Measurements from ENCODE around the gene MTHFD1L. TPM values are rescaled to one million over a fixed set of nuclear protein-coding genes. Genes with fewer than 3 reads are reported as not detected.

Gene MTHFD1L
- total RNA-seq, 2 donors from 2014 or later, result 9.2 to 23.3 TPM

DNA sequence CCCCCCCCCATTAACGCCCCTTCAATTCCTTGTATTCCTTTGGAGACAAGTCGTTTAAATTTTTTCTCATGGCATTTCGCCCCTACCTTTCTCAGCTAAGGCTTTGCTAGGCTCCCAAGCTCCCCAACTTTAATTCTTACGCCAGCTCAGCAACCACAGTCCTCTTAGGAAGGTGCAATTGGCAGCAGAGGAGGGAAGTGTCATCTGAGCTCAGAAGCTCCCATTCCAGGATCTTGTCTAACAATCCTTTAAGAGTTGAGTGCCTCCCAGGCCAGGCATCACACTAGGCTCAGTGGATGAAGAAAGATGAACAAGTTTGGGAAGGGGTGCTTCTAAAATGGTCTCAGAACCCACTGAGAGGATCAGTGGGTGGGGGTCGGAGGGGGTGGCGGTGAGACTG is 243.0 kb downstream of the MTHFD1L start:
- Histone ChIP-seq H3K9ac (ENCODE audit: low read depth in 2 of 2, low read length in 2 of 2) (no peak overlapping the region), H3K9me3 (no peaks in the 10 kb centered on the region), H3K27ac (no peak overlapping the region), H3K36me3 (no peaks in the 10 kb centered on the region), H3K4me3 (no peak overlapping the region), H3K4me1 (no peaks in the 10 kb centered on the region), H3K27me3 (no peaks in the 10 kb centered on the region)
- TF ChIP-seq, protein P1, sequence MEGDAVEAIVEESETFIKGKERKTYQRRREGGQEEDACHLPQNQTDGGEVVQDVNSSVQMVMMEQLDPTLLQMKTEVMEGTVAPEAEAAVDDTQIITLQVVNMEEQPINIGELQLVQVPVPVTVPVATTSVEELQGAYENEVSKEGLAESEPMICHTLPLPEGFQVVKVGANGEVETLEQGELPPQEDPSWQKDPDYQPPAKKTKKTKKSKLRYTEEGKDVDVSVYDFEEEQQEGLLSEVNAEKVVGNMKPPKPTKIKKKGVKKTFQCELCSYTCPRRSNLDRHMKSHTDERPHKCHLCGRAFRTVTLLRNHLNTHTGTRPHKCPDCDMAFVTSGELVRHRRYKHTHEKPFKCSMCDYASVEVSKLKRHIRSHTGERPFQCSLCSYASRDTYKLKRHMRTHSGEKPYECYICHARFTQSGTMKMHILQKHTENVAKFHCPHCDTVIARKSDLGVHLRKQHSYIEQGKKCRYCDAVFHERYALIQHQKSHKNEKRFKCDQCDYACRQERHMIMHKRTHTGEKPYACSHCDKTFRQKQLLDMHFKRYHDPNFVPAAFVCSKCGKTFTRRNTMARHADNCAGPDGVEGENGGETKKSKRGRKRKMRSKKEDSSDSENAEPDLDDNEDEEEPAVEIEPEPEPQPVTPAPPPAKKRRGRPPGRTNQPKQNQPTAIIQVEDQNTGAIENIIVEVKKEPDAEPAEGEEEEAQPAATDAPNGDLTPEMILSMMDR (IDR thresholded peaks at IDR 0.05), result no peak
- intact Hi-C loops (cut with DNase I), result no loop called here
- DNase-seq, result no peak

DNA sequence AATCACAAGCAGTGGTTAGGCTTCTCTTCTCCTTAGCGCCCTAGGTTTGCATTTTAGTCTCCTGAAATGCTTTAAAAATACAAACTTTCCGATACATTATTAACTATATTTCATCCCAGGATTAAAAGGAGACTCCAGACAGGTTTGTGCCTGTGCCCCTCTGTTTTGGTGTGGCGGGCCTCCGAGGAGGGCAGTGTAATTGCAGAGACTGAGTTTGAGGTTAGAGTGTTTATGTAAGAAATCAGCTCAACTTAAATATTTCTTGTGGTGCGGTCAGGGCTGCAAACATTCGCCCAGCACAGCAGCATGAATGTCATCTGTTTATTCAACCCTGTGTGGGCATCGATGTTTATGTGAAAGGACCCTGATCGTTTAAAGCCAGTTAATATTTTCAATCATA is 243.9 kb downstream of the MTHFD1L start:
- H3K4me3 ChIP-seq, result no peak overlapping the region
- no peak for DNase-seq
- H3K9me3 ChIP-seq, result no peaks in the 10 kb centered on the region
- no peaks in the 10 kb centered on the region for H3K36me3 ChIP-seq
- H3K9ac ChIP-seq (ENCODE audit: low read depth in 2 of 2, low read length in 2 of 2), result no peak overlapping the region
- no peaks in the 10 kb centered on the region for H3K4me1 ChIP-seq
- H3K27ac ChIP-seq, result no peak overlapping the region
- no peaks in the 10 kb centered on the region for H3K27me3 ChIP-seq
- TF ChIP-seq, protein P1 (IDR thresholded peaks at IDR 0.05), result no peak
- intact Hi-C loops (cut with DNase I), result no loop called here

DNA sequence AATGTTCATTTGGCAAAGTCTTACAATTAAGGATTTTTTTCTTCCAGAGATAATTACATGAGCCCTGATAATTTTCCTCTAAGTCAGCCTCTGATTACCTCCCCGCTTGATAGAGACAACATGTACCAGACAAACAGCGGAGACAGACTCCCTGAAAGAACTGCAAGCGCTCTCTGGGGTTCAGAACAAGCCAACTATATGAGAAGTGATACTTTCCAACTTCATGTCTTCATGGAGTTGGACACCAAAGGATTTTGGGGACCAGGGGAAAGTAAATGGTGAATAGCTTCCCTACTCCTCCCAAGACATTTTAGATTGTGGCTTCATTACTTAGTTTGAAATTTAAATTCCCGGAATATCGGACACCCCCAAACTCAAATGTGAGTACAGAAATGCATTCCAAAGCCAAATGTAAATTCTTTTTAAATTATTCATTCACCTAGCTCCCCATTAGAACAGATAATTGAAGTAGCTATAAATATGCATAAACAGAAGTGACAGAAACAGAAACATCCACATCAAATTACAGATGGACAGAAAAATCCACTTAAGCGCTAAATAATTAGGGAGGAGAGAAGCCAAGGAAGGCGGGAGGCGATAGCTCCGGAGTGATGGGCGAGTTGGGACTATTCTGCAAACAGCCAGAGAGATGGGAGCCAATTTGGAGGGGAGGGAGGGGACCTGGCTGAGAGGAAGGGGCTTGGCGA is 244.5 kb downstream of the MTHFD1L start:
- Histone ChIP-seq H3K4me1 (no peaks in the 10 kb centered on the region), H3K4me3 (no peak overlapping the region), H3K9ac (ENCODE audit: low read depth in 2 of 2, low read length in 2 of 2) (no peak overlapping the region), H3K27me3 (no peaks in the 10 kb centered on the region), H3K27ac (no peak overlapping the region), H3K9me3 (no peaks in the 10 kb centered on the region), H3K36me3 (no peaks in the 10 kb centered on the region)
- no peak for DNase-seq
- intact Hi-C loops (cut with DNase I), result no loop called here
- TF ChIP-seq, protein P1 (IDR thresholded peaks at IDR 0.05), result no peak

DNA sequence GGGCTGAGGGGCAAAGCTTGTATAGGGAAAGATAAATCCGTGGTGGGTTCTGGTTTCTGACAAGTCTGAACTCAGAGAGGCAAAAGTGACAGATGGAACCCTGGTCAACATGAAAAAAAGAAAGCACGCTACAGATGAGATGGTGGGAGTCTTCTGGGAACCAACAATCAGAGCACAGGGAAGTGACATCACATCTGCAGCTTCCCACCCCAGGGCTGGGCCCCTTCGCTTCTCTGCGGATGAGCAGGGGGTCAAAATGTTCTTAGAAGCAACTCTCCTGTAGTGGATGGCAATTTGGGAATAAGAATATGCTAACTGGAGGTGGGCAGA is 245.0 kb downstream of the MTHFD1L start:
- no peak overlapping the region for H3K9ac ChIP-seq (ENCODE audit: low read depth in 2 of 2, low read length in 2 of 2)
- TF ChIP-seq, protein P1 (IDR thresholded peaks at IDR 0.05), result no peak
- no peaks in the 10 kb centered on the region for H3K9me3 ChIP-seq
- intact Hi-C loops (cut with DNase I), result no loop called here
- H3K4me1 ChIP-seq, result no peaks in the 10 kb centered on the region
- no peak overlapping the region for H3K27ac ChIP-seq
- H3K36me3 ChIP-seq, result no peaks in the 10 kb centered on the region
- no peak for DNase-seq
- H3K27me3 ChIP-seq, result no peaks in the 10 kb centered on the region
- no peak overlapping the region for H3K4me3 ChIP-seq

DNA sequence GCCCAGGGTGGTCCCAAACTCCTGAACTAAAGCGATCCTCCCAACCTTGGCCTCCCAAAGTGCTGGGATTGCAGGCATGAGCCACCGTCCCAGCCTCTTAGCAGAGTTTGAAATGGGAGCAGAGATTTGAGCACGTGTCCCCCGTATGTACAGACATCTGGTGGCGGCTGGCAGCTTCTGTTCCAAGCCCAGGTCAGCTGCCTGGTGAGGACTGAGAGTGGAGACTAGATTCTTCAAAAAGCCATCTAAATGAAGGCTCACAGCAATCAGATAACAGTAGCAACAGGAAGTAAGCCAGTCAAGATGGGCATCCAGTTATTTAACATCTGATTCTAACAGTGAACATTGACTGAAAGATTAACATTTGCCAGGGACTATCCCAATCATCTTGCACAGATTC is 246.2 kb downstream of the MTHFD1L start:
- H3K36me3 ChIP-seq, result no peaks in the 10 kb centered on the region
- no peak overlapping the region for H3K4me3 ChIP-seq
- H3K27me3 ChIP-seq, result no peaks in the 10 kb centered on the region
- no peak overlapping the region for H3K9ac ChIP-seq (ENCODE audit: low read depth in 2 of 2, low read length in 2 of 2)
- H3K27ac ChIP-seq, result no peak overlapping the region
- TF ChIP-seq, protein P1 (IDR thresholded peaks at IDR 0.05), result no peak
- H3K4me1 ChIP-seq, result no peaks in the 10 kb centered on the region
- no peaks in the 10 kb centered on the region for H3K9me3 ChIP-seq
- intact Hi-C loops (cut with DNase I), result no loop called here
- DNase-seq, result no peak

All from colonic mucosa (tissue), 4 donors.